ENCODE data around the gene PDK1.
"Not testable (repeated sequence)": the region's sequence is repeated elsewhere in the genome, so short reads cannot be mapped to it uniquely, and the experiment has no call there.

- TF ChIP-seq CTCF, POLR2A (IDR thresholded peaks at IDR 0.05): not testable (repeated sequence)
These were observed 36.3 kb downstream of the PDK1 start for GRCh38 chr2:172592190-172592589.

All from Peyer's patch (tissue), 4 donors.